Left hindlimb (tissue), 1 donor: ENCODE data around the gene GOLGA6A.
"Not testable (repeated sequence)": the region's sequence is repeated elsewhere in the genome, so short reads cannot be mapped to it uniquely, and the experiment has no call there.

ENCODE experiments used
- DNase-seq: peaks from one replicate; pipeline ENCODE4 v3.0.0-alpha.2; 2018

The GOLGA6A gene

DNA sequence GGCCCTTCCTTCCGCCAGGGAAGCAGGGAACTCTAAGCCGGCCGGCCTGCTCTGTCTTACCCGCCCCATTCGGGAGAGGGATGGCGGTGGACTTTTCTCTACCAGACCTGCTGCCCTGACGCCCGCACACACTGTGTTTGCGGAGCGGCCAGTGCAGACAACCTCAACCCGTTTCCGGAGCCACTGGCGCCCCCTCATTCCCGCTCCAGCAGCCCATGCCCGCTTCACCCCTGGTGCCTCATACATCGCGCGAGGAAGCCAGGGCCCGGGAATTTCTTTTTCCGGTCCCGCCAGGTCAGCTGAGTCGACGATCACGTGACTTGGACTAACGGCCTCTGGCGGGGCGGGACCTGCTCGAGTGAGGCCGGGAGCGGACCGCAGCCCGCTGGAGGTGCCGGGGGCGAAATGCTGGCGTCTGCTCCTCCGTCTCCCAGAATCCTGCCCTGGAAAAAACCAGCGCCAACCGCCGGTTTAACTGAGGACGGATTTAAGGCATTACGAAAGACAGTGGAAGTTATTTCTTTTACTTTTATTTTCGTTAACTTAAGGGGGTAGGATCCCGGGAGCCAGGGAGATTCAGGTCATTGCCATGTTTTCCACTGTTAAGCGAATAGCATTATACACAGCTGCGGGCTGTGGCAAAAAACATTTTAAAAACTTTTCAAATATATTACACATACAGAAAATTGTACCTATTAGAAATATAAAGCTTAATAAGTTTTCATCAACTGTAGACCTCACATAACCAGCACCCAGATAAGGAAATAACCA is 17.8 kb upstream of the GOLGA6A start:
- DNase-seq: peak; percentile 94

DNA sequence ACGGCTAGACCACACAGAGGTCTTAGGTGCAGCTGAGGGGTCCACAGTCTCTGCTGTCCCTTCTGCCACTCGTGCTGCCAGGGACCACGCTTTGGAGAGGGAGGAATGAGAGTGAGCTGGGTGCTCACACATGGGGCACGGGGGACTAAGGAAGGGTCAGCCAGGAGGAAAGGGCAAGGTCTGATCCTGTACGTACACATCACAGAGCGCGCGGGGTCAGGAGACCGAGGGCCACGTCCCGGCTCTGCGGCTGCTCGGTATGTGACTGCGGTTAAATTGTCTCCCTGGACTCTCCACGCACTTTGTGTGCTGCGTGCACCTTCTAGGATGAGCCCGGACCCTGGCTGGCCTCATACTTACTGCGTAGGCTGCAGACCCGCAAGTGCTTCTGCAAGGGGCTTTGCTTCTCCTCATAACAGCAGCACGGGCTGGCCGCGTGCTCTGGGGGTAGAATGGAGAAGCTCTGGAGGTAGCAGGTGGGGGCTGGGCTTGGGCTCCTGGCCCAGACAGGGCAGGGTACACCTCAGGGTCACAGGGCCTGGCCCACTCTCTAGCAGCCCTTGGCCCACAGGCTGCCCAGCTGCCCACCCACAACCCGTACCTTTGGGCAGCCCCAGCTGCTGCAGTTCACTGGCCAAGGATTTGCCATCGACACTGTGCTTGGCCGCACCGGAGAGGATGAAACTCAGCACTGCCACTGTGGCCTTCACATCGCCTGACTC is 14.6 kb upstream of the GOLGA6A start:
- DNase-seq: not testable (repeated sequence)

GRCh38 chr15:74095610-74096009 is 13.3 kb upstream of the GOLGA6A start:
- not testable (repeated sequence) for DNase-seq

GRCh38 chr15:74094567-74094966 is 12.2 kb upstream of the GOLGA6A start:
- not testable (repeated sequence) for DNase-seq

GRCh38 chr15:74075781-74076180 is 6.6 kb downstream of the GOLGA6A start:
- DNase-seq: not testable (repeated sequence)

DNA sequence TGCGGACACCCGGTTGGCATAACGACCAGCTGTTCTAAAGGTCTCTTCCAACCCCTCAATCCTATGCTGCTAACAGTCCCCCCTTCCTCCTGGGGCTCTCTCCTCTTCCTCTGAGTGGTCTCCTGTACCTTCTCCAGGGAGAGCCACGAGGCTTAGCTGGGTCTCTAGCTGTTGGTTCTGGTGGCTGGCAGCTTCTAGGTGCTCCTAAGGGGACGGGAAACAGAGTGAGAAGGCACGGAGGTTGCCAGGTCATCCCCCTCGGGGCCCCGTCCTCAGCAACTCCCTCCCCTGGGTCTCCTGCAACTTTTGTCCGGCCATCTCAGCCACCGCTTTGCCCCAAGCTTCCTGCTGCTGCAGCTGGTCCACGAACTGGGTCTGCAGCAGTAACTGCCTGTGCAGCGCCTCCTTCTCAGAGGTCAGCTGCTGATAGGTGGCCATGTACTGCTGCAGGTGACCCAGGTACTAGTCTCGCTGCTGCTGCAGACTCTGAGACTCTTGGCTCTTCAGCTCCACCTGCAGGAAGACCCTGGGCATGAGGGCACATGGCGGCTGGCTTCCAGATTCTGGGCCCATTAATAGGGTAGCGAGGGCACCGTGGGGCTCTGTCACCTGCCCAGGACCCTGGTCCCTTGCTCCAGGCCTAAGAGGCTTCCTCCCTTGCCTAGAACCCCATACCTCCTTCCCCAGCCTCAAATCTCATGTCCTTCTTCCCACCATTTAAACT is 9.6 kb downstream of the GOLGA6A start:
- DNase-seq: not testable (repeated sequence)

- not testable (repeated sequence) for DNase-seq
Observed at GRCh38 chr15:74072132-74072531, 10.2 kb downstream of the GOLGA6A start.

GRCh38 chr15:74071645-74072044 is 10.7 kb downstream of the GOLGA6A start:
- DNase-seq: not testable (repeated sequence)

DNA sequence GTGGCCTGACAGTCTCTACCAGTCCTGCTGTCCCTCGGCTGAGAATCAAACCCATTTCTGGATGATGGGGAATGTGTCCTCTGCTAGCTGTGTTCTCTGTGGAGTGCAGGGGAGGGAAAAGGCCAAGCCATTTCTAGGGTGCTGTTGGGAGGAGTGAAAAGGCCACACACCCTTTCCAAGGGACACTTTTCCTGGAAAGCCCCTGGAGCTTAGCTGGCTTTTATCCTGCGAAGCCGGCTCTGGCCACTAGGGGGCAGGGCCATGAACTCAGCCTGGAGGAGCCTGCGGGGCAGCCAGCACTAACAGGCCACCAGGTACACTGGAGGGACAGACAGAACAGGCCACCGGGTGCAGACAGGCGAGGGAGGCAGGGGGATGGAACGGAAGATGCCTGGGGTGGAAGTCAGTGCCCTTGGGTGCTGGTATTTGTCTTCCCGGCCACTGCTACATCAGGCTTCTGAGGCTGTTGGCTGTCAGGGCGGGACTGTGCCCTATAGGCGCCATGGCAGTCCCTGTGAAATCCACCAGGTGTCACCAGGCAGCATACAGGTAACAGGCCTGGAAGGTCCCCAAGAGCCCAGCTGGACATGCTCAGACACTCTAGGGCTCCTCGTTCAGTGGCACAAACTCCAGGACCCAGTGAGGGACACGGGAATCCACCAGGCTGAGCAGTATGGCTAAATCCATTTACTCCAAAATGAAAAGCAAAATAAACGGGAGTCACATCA is 16.5 kb downstream of the GOLGA6A start:
- DNase-seq: not testable (repeated sequence)

DNA sequence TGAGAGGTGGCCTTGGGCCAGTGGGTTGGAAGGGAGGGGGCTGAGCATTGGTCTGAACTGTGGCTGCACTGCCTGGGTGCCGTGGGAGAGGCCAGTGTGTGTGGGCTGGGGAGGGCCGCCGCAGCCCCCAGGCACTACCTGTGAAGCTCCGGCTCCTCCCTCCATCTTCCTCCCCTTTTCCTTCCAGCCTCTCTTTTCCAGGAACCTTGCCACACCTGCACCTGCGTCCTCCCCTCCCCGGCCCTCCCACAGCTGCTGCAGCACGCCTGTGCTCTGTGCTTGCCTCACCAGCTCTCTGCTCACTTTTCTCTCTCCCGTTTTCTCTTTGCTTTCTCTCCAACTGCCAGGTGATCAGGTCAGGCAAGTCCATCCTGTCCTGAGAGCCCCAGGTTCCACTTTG is 17.5 kb downstream of the GOLGA6A start:
- peak; percentile 25 for DNase-seq

- not testable (repeated sequence) for DNase-seq
Observed at GRCh38 chr15:74064183-74064582, 18.2 kb downstream of the GOLGA6A start.

GRCh38 chr15:74063425-74064146 is 18.8 kb downstream of the GOLGA6A start:
- DNase-seq: not testable (repeated sequence)

DNA sequence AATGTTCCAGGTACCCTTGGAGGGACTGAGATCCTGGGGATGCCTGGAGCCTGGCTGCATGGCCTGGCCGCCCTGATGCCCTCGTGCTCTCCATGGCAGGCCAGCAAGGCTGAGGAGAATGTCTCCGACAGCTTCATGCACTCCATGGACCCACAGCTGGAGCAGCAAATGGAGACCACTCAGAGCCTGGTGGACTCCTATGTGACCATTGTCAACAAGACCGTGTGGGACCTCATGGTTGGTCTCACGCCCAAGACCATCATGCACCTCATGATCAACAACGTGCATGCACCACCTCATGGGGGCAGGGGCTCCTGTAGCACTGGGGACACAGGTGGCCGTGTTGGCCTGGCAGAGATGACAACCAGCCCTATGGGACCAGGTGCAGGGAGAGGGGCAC is 19.7 kb downstream of the GOLGA6A start:
- no peak for DNase-seq

DNA sequence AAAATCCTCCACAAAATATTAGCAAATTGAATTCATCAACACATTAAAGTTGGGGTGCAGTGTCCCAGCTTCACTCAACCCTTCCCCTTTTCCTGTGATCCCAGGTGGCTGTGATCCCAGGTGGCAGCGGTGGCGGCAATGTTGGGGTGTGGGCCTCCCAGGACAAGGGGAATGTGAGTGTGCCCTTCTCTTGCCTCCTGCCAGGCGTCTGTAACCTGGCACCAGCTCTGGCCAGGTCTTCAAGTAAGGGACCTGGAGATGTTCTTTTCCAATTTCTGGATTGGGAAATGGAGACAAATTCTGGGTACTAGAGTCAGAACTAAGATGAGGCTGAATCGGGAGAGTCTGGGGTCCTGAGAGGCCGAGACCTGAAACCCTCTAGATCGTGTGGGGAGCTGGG is 20.1 kb downstream of the GOLGA6A start:
- DNase-seq: peak; percentile 16

DNA sequence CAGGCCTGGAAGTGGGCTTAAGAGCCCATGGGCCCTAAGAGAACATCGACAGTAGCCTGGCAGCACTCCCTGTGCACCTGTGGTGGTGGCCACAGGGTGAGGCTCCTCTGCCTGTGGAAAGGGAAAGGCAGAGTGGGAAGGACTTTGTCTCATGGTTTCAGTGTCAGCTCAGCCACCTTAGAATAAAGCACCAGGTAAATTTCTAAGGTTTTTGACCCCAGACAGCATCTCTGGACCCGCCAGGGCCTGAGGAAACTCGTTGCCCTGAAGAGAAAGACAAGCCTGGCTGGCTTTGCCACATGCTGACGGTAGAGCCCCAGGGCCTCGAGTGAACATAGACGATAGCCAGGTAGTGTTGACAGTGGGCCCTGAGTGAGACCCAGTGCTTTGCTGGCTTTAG is 22.1 kb downstream of the GOLGA6A start:
- peak; percentile 13 for DNase-seq

GRCh38 chr15:74059050-74059833 is 23.1 kb downstream of the GOLGA6A start:
- peak; percentile 6 for DNase-seq

- DNase-seq: not testable (repeated sequence)
Observed at GRCh38 chr15:74056330-74056729, 26.0 kb downstream of the GOLGA6A start.

GRCh38 chr15:74055804-74056203 is 26.5 kb downstream of the GOLGA6A start:
- DNase-seq: no peak

DNA sequence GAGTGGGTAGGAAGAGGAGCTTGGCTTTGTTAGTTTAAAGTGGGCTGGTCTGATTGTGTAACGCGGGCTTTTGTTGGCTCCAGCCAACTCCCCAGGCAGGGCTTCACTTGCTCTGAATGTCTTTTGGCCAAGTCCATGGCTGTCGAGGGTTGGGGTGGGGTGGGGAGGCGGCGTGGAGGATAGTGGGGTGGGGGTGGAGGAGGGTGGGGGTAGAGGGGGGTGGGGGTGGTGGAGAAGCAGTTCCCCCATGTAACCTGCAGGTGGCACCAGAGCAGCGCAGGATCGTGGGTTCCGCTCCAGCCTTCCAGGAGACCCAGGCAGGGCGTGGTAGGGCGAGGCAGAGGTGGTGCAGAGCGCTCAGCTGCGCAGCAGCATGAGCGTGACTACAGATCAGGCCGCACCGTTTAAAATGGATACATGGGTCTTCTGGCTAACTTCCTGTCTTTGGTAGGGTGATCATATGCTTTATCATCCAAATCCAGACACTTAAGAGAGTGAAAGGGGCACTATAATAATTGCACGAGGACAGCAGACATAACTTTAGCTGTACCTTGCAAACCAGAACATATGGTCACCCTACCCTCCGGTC is 28.3 kb downstream of the GOLGA6A start:
- peak; percentile 86 for DNase-seq

DNA sequence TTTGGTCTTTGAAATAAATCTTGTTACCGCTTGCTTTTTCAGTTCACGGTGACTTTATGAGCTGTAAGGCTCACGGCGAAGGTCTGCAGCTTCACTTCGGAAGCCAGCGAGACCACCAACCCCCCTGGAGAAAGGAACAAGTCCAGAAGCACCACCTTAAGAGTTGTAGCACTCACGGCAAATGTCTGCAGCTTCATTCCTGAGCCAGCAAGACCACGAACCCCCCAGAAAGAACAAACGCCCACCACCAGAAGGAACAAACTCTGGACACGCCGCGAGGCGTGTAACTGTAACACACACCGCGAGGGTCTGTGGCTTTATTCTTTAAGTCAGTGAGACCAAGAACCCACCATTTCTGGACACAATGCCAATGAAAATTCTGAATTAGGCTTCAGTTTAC is 28.8 kb downstream of the GOLGA6A start:
- DNase-seq: no peak
